Ishikawa (cell line): ENCODE data around the gene GSAP.

ENCODE experiments used
- CEBPB ChIP-seq: IDR thresholded peaks from 2 replicates; pipeline ENCODE4 v1.6.1; 2012
- CREB1 ChIP-seq: IDR thresholded peaks from 2 replicates; pipeline ENCODE4 v1.6.1; 2012; ENCODE audit warnings: low read depth
- EGR1 ChIP-seq: IDR thresholded peaks from 2 replicates; pipeline ENCODE4 v1.6.1; 2012
- EP300 ChIP-seq: IDR thresholded peaks from 2 replicates; pipeline ENCODE4 v1.6.1; 2012; ENCODE audit warnings: borderline replicate concordance
- FOXM1 ChIP-seq: IDR thresholded peaks from 2 replicates; pipeline ENCODE4 v1.6.1; 2012; ENCODE audit warnings: low read depth, borderline replicate concordance
- MAX ChIP-seq: IDR thresholded peaks from 2 replicates; pipeline ENCODE4 v1.6.1; 2012
- RAD21 ChIP-seq: IDR thresholded peaks from 2 replicates; pipeline ENCODE4 v1.6.1; 2012; ENCODE audit warnings: low read depth
- REST ChIP-seq: IDR thresholded peaks from 2 replicates; pipeline ENCODE4 v1.6.1; 2012; ENCODE audit warnings: low read depth, mild to moderate bottlenecking
- TAF1 ChIP-seq: IDR thresholded peaks from 2 replicates; pipeline ENCODE4 v1.6.1; 2012; ENCODE audit warnings: low read depth, mild to moderate bottlenecking
- TEAD4 ChIP-seq: IDR thresholded peaks from 2 replicates; pipeline ENCODE4 v1.6.1; 2012
- YY1 ChIP-seq: IDR thresholded peaks from 2 replicates; pipeline ENCODE4 v1.6.1; 2012; ENCODE audit warnings: low read depth

GRCh38 chr7:77271766-77272165 lies 144.4 kb downstream of the GSAP start:
- TF ChIP-seq CREB1 (no peak), TAF1 (no peak), CEBPB (no peak), EP300 (no peak), REST (no peak), MAX (no peak), TEAD4 (no peak), EGR1 (no peak), RAD21 (no peak), YY1 (no peak), FOXM1 (no peak)
